Hindlimb muscle (tissue), 1 donor: ENCODE results near the gene CRAT. TPM values are rescaled to one million over a fixed set of nuclear protein-coding genes. Genes with fewer than 3 reads are reported as not detected.
"Not testable (repeated sequence)": the region's sequence is repeated elsewhere in the genome, so short reads cannot be mapped to it uniquely, and the experiment has no call there.

ENCODE experiments used
- DNase-seq: peaks from one replicate; pipeline ENCODE4 v3.0.0-alpha.2; 2013
- polyA plus RNA-seq: library from polyadenylated mRNA; unstranded; fragments of 120-200 nt; gene quantifications from one replicate; pipeline ENCODE4 v1.2.1, GENCODE V29; 2013; ENCODE audit not compliant: insufficient read length

The CRAT gene
- polyA plus RNA-seq, 1 donor: 52.3 TPM

GRCh38 chr9:129138476-129139232 lies 28.1 kb upstream of the CRAT start:
- DNase-seq: peak; percentile 60

- DNase-seq: no peak
Measured at GRCh38 chr9:129138144-129138462, 27.5 kb upstream of the CRAT start.

GRCh38 chr9:129137292-129138143 lies 26.9 kb upstream of the CRAT start:
- no peak for DNase-seq

GRCh38 chr9:129136446-129137035 lies 25.9 kb upstream of the CRAT start:
- no peak for DNase-seq

- no peak for DNase-seq
Measured at GRCh38 chr9:129135476-129135875, 24.9 kb upstream of the CRAT start.

GRCh38 chr9:129133082-129133481 lies 22.5 kb upstream of the CRAT start:
- DNase-seq: no peak

- DNase-seq: peak; percentile 73
Measured at GRCh38 chr9:129131300-129132145, 20.9 kb upstream of the CRAT start.

- DNase-seq: no peak
Measured at GRCh38 chr9:129130791-129131190, 20.2 kb upstream of the CRAT start.

GRCh38 chr9:129130271-129130670 lies 19.7 kb upstream of the CRAT start:
- not testable (repeated sequence) for DNase-seq

GRCh38 chr9:129128689-129129088 lies 18.1 kb upstream of the CRAT start:
- DNase-seq: no peak

- no peak for DNase-seq
Measured at GRCh38 chr9:129126749-129127618, 16.4 kb upstream of the CRAT start.

- DNase-seq: no peak
Measured at GRCh38 chr9:129125478-129125877, 14.9 kb upstream of the CRAT start.

GRCh38 chr9:129124506-129125069 lies 14.0 kb upstream of the CRAT start:
- DNase-seq: no peak

GRCh38 chr9:129122976-129123375 lies 12.4 kb upstream of the CRAT start:
- DNase-seq: not testable (repeated sequence)

GRCh38 chr9:129122133-129122532 lies 11.5 kb upstream of the CRAT start:
- DNase-seq: no peak

GRCh38 chr9:129121483-129121882 lies 10.9 kb upstream of the CRAT start:
- DNase-seq: no peak

- no peak for DNase-seq
Measured at GRCh38 chr9:129118799-129119198, 8.2 kb upstream of the CRAT start.

GRCh38 chr9:129113645-129114304 lies 3.2 kb upstream of the CRAT start:
- no peak for DNase-seq

GRCh38 chr9:129112526-129112925 lies 1.9 kb upstream of the CRAT start:
- DNase-seq: not testable (repeated sequence)

- peak; percentile 43 for DNase-seq
Measured at GRCh38 chr9:129111528-129112151, 1.0 kb upstream of the CRAT start.
